GM08714 (cell line): ENCODE data around the gene LEFTY1.
"Not testable (repeated sequence)": the region's sequence is repeated elsewhere in the genome, so short reads cannot be mapped to it uniquely, and the experiment has no call there.

ENCODE experiments used
- H3K4me3 ChIP-seq: fragments of 200-500 bp; sonication (Bioruptor generic); 2 replicates; pipeline ENCODE4 v1.5.1; 2014; ENCODE audit warnings: mild to moderate bottlenecking, low read length, inconsistent platforms
- ZNF274 ChIP-seq: IDR thresholded peaks from 2 replicates; pipeline ENCODE4 v1.6.1; 2012; ENCODE audit warnings: mild to moderate bottlenecking, low read depth, low read length

LEFTY1 gene

GRCh38 chr1:225888898-225889601, at the start of gene LEFTY1:
Gene LEFTY1 (minus strand): TSS chr1:225889146. CDS start chr1:225889066, 80 bp downstream.
- TF ChIP-seq ZNF274 = no peak
- H3K4me3 ChIP-seq = no peak within 1 kb of the TSS

GRCh38 chr1:225937048-225937968, 48.4 kb upstream of the LEFTY1 start:
- TF ChIP-seq ZNF274 = no peak
- H3K4me3 ChIP-seq = no peak overlapping the region

GRCh38 chr1:225936523-225936922, 47.6 kb upstream of the LEFTY1 start:
- TF ChIP-seq ZNF274 = no peak
- no peak overlapping the region for H3K4me3 ChIP-seq

- not testable (repeated sequence) for H3K4me3 ChIP-seq
Observed at GRCh38 chr1:225936086-225936485, 47.1 kb upstream of the LEFTY1 start.

- H3K4me3 ChIP-seq = no peak overlapping the region
- TF ChIP-seq ZNF274 = no peak
Observed at GRCh38 chr1:225934711-225935110, 45.8 kb upstream of the LEFTY1 start.

GRCh38 chr1:225933072-225933471, 44.1 kb upstream of the LEFTY1 start:
- H3K4me3 ChIP-seq = no peak overlapping the region
- TF ChIP-seq ZNF274 = no peak

- TF ChIP-seq ZNF274 = no peak
Observed at GRCh38 chr1:225931270-225932136, 42.6 kb upstream of the LEFTY1 start.

GRCh38 chr1:225930566-225930965, 41.6 kb upstream of the LEFTY1 start:
- H3K4me3 ChIP-seq = no peak overlapping the region
- no peak for TF ChIP-seq ZNF274

More at GRCh38 chr1:225931270-225932136, 42.6 kb upstream of the LEFTY1 start:
- no peak overlapping the region for H3K4me3 ChIP-seq

GRCh38 chr1:225929462-225929861, 40.5 kb upstream of the LEFTY1 start:
- H3K4me3 ChIP-seq = not testable (repeated sequence)

- TF ChIP-seq ZNF274 = no peak
- H3K4me3 ChIP-seq = no peak overlapping the region
Observed at GRCh38 chr1:225928186-225929175, 39.5 kb upstream of the LEFTY1 start.

GRCh38 chr1:225926551-225927113, 37.7 kb upstream of the LEFTY1 start:
- no peak overlapping the region for H3K4me3 ChIP-seq
- no peak for TF ChIP-seq ZNF274

GRCh38 chr1:225923692-225924555, 35.0 kb upstream of the LEFTY1 start, which contains the start of gene PYCR2:
Gene PYCR2 (minus strand): TSS chr1:225924250. CDS start chr1:225924110, 140 bp downstream.
- H3K4me3 ChIP-seq = peak within 1 kb of the TSS; percentile 82
- TF ChIP-seq ZNF274 = no peak
